Right cardiac atrium (tissue), 5 donors: Measurements from ENCODE around the gene PRDM11. TPM values are rescaled to one million over a fixed set of nuclear protein-coding genes. Genes with fewer than 3 reads are reported as not detected.

Experiments used
- ATAC-seq, 2 donors: fragments of 200-7000 bp; cut with Tn5 transposase; one replicate each; pipeline versions ENCODE4 v1.8.0 to v1.9.1; 2020; ENCODE audit warnings: moderate library complexity in 2 of 2, mild to moderate bottlenecking in 1 of 2
- DNase-seq, 3 donors: peaks; one replicate each; pipeline ENCODE4 v3.0.0-alpha.2; 2020
- H3K27ac ChIP-seq: one replicate; pipeline ENCODE4 v1.5.1; 2013; ENCODE audit warnings: mild to moderate bottlenecking, low read length, control low read depth, moderate library complexity
- H3K27me3 ChIP-seq: one replicate; pipeline ENCODE4 v1.6.1; 2013; ENCODE audit not compliant: control insufficient read depth, insufficient read depth
- H3K4me1 ChIP-seq: one replicate; pipeline ENCODE4 v1.6.1; 2013; ENCODE audit warnings: low read length; ENCODE audit not compliant: control insufficient read depth, insufficient read depth
- H3K4me3 ChIP-seq: one replicate; pipeline ENCODE4 v1.5.1; 2013; ENCODE audit warnings: low read length, control low read depth
- H3K9me3 ChIP-seq: one replicate; pipeline ENCODE4 v1.6.1; 2013; ENCODE audit warnings: low read length; ENCODE audit not compliant: control insufficient read depth
- WGBS: extraction: QIAGEN DNeasy Blood & Tissue Kit; methylation state at CpG from one replicate; pipeline ENCODE4 v1.1.7; 2013; 5-methylcytosine and 5-hydroxymethylcytosine counted together
- intact Hi-C, 4 donors: fragments of 100-400 bp; cut with DNase I; formaldehyde crosslinking; loops; one replicate each; pipeline versions ENCODE4 v1.11.0 to v1.14.0; 2022 to 2023
- polyA plus RNA-seq: library from polyadenylated mRNA; stranded (reverse); fragments of 200-250 nt; gene quantifications from one replicate; pipeline ENCODE4 v1.2.3, GENCODE V29; 2013
- total RNA-seq, 4 donors: library from RNA; stranded (reverse); fragmentation: NEBNext Ultra II Directional; extraction: Animal tissue kit (Norgen Biotek cat#: 25700); gene quantifications; one replicate each; pipeline ENCODE4 v1.2.1, GENCODE V29; 2021
- donor health status: healthy with polysubstance abuse.
- donor health status: DM: no; HTN: yes; CAD: no.
- donor health status: DM: no; HTN: no; CAD: no.
- donor health status: DM: no; HTN: yes; CAD: no; lungs with severe emphysema.
- donor health status: DM: yes; HTN: yes; CAD: no.

PRDM11 gene
- total and polyA plus RNA-seq, 5 donors = 9.5 to 33.9 (median 28.7) TPM

DNA sequence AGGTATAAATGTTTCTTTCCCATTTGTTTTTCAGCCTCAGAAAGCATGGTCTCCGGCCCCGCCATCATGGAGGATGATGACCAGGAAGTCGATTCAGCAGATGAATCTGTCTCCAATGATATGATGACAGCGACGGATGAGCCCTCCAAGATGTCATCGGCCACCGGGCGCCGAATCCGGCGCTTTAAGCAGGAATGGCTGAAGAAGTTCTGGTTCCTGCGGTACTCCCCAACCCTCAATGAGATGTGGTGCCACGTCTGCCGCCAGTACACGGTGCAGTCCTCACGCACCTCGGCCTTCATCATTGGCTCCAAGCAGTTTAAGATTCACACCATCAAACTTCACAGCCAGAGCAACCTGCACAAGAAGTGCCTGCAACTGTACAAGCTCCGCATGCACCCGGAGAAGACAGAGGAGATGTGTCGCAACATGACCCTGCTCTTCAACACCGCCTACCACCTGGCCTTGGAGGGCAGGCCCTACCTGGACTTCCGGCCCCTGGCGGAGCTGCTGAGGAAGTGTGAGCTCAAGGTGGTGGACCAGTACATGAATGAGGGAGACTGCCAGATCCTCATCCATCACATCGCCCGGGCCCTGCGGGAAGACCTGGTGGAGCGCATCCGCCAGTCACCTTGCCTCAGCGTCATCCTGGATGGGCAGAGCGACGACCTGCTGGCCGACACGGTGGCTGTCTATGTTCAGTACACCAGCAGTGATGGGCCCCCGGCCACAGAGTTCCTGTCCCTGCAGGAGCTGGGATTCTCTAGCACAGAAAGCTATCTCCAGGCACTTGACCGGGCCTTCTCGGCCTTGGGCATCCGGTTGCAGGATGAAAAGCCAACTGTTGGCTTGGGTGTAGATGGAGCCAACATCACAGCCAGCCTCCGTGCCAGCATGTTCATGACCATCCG is 79.8 kb downstream of the PRDM11 start:
- DNase-seq = no peak
- intact Hi-C loops = no loop called here
- no peaks in the 10 kb centered on the region for H3K4me1 ChIP-seq
- H3K27ac ChIP-seq = no peak overlapping the region
- ATAC-seq = no peak
- no peaks in the 10 kb centered on the region for H3K9me3 ChIP-seq
- H3K27me3 ChIP-seq = no peaks in the 10 kb centered on the region
- 97% methylated on average over 39 of the region's 39 CpGs for WGBS
- no peak overlapping the region for H3K4me3 ChIP-seq

DNA sequence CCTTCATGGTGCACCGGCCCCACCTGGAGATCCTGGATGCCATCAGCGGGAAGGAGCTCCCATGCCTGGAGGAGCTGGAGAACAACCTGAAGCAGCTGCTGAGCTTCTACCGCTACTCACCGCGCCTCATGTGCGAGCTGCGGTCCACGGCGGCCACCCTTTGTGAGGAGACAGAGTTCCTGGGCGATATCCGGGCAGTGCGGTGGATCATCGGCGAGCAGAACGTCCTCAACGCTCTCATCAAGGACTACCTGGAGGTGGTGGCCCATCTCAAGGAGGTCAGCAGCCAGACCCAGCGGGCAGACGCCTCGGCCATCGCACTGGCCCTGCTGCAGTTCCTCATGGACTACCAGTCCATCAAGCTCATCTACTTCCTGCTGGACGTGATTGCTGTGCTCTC is 80.5 kb downstream of the PRDM11 start:
- Histone ChIP-seq H3K27ac (no peak overlapping the region), H3K4me3 (no peak overlapping the region), H3K4me1 (no peaks in the 10 kb centered on the region), H3K9me3 (no peaks in the 10 kb centered on the region), H3K27me3 (no peaks in the 10 kb centered on the region)
- intact Hi-C loops = no loop called here
- no peak for ATAC-seq
- no peak for DNase-seq
- 98% methylated on average over 21 of the region's 21 CpGs for WGBS

- Histone ChIP-seq H3K4me3 (no peak overlapping the region), H3K4me1 (no peaks in the 10 kb centered on the region), H3K27ac (no peak overlapping the region), H3K27me3 (no peaks in the 10 kb centered on the region), H3K9me3 (no peaks in the 10 kb centered on the region)
- intact Hi-C loops = no loop called here
- 96% methylated on average over 19 of the region's 19 CpGs for WGBS
- ATAC-seq (no peak), DNase-seq (no peak)
Measured at GRCh38 chr11:45227836-45228235, 81.4 kb downstream of the PRDM11 start.

DNA sequence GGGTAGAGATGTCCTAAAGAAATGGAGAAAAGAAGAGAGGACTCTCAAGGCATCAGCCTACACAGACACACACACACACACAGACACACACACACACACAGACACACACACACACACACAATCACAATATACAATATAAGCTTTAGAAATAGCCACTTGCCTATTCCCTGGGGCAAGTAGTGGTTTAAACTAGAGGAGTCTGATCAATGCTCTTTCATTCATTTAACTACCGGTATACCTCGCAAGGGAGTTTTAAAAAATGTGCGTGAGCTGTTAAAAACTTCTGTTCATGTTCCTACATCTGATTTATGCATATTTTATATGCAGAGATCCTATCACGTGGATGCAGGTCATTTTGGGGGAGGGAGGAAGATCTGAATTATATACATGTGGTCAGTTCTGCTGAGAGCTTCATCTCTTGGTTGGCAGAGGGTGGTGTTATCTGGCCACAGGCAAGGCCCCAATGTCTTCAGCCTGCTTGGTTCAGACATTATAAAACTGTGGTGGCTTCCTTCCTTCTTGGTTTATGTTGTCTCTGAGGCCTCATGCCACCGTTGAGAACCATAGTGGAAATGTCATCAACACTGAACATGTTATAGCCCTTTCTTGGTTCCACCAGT is 83.1 kb downstream of the PRDM11 start:
- ATAC-seq (no peak), DNase-seq (no peak)
- 91% methylated on average over 5 of the region's 5 CpGs for WGBS
- no peak overlapping the region for H3K27ac ChIP-seq
- H3K4me3 ChIP-seq = no peak overlapping the region
- intact Hi-C loops = no loop called here
- no peaks in the 10 kb centered on the region for H3K4me1 ChIP-seq
- H3K27me3 ChIP-seq = no peaks in the 10 kb centered on the region
- H3K9me3 ChIP-seq = no peaks in the 10 kb centered on the region

DNA sequence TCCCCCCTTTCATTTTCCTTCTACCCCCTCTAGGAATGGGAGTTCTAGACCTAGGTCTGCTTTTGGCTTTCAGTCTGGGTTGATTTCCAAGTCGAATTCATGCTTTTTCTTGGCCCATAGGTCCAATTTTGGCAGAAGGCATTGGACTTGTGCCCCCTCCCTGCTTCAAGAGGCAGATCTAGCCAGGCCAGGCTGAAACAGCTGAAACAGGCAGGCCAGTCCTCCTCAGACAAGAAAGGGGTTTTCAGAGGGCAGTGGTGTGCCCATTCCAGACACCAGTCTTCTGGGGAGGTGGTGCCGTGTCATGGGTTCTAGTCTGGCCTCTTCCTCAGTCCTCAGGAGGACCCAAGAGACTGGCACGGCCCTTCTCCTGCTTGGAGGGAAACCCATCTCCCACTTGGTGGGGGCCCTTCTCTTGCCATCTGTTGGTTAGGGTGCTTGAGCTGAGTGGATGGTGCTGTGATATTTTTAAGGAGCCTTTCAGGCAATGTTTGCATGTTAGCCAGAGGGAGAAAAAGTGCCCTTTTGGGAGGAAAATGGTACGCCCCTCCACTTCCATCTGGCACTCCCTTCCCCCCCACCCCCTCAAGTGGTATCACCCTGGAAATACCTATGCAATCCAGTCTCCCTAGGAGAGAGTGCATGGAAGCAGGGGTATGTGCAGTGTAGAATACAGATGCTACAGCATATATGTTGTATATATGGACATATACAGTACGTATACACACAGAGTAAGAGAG is 86.1 kb downstream of the PRDM11 start:
- WGBS = 78% methylated on average over 5 of the region's 5 CpGs
- H3K27me3 ChIP-seq = no peaks in the 10 kb centered on the region
- H3K4me3 ChIP-seq = no peak overlapping the region
- no peak for ATAC-seq
- no peak for DNase-seq
- H3K4me1 ChIP-seq = no peaks in the 10 kb centered on the region
- intact Hi-C loops = no loop called here
- H3K9me3 ChIP-seq = no peaks in the 10 kb centered on the region
- H3K27ac ChIP-seq = no peak overlapping the region

- ATAC-seq (peak; percentile 80 to 84), DNase-seq (peak; percentile 77 to 90 (median 88))
- 61% methylated on average over 17 of the region's 17 CpGs for WGBS
- Histone ChIP-seq H3K27ac (no peak overlapping the region), H3K4me3 (no peak overlapping the region), H3K9me3 (no peaks in the 10 kb centered on the region), H3K27me3 (no peaks in the 10 kb centered on the region), H3K4me1 (no peaks in the 10 kb centered on the region)
- intact Hi-C loops = no loop called here
Measured at GRCh38 chr11:45233121-45233803, 86.8 kb downstream of the PRDM11 start.

GRCh38 chr11:45233804-45234170 is 87.3 kb downstream of the PRDM11 start:
- H3K4me1 ChIP-seq = no peaks in the 10 kb centered on the region
- WGBS = 71% methylated on average over 14 of the region's 14 CpGs
- DNase-seq (no peak), ATAC-seq (peak in 1 of 2 donors; percentile 15)
- intact Hi-C loops = no loop called here
- no peaks in the 10 kb centered on the region for H3K9me3 ChIP-seq
- H3K4me3 ChIP-seq = no peak overlapping the region
- no peak overlapping the region for H3K27ac ChIP-seq
- H3K27me3 ChIP-seq = no peaks in the 10 kb centered on the region

GRCh38 chr11:45234306-45235006 is 88.0 kb downstream of the PRDM11 start:
- Histone ChIP-seq H3K27ac (no peak overlapping the region), H3K27me3 (no peaks in the 10 kb centered on the region), H3K4me1 (no peaks in the 10 kb centered on the region), H3K9me3 (no peaks in the 10 kb centered on the region), H3K4me3 (no peak overlapping the region)
- DNase-seq (no peak), ATAC-seq (peak in 1 of 2 donors; percentile 5)
- intact Hi-C loops = no loop called here
- WGBS = 95% methylated on average over 15 of the region's 15 CpGs

- H3K27me3 ChIP-seq = no peaks in the 10 kb centered on the region
- WGBS = 50% methylated on average over 4 of the region's 4 CpGs
- intact Hi-C loops = no loop called here
- H3K9me3 ChIP-seq = no peaks in the 10 kb centered on the region
- H3K4me1 ChIP-seq = no peaks in the 10 kb centered on the region
- H3K27ac ChIP-seq = no peak overlapping the region
- DNase-seq (no peak), ATAC-seq (no peak)
- H3K4me3 ChIP-seq = no peak overlapping the region
Measured at GRCh38 chr11:45237711-45238315, 91.4 kb downstream of the PRDM11 start.

GRCh38 chr11:45238724-45239123 is 92.3 kb downstream of the PRDM11 start:
- no peaks in the 10 kb centered on the region for H3K9me3 ChIP-seq
- 52% methylated on average over 3 of the region's 3 CpGs for WGBS
- no peak overlapping the region for H3K27ac ChIP-seq
- no peaks in the 10 kb centered on the region for H3K4me1 ChIP-seq
- no peaks in the 10 kb centered on the region for H3K27me3 ChIP-seq
- DNase-seq = no peak
- no peak overlapping the region for H3K4me3 ChIP-seq
- peak in 1 of 2 donors; percentile 69 for ATAC-seq
- intact Hi-C loops = no loop called here
